Panc1 (cell line): Measurements from ENCODE around the gene IGSF3.
"Not testable (repeated sequence)": the region's sequence is repeated elsewhere in the genome, so short reads cannot be mapped to it uniquely, and the experiment has no call there.

Experiments used
- CTCF ChIP-seq: fragments of 450-650 bp; IDR thresholded peaks from 2 replicates; pipeline ENCODE4 v1.5.1; 2017; ENCODE audit warnings: mild to moderate bottlenecking
- POLR2AphosphoS5 ChIP-seq: IDR thresholded peaks from 2 replicates; pipeline ENCODE4 v1.6.1; 2012; ENCODE audit warnings: mild to moderate bottlenecking, low read depth, low read length, moderate library complexity
- REST ChIP-seq, 2 experiments: IDR thresholded peaks; 2 replicates each; pipeline ENCODE4 v1.6.1; 2011 to 2012; ENCODE audit warnings: low read depth in 2 of 2, control low read depth in 1 of 2, low read length in 1 of 2, mild to moderate bottlenecking in 1 of 2, moderate library complexity in 1 of 2; ENCODE audit not compliant: insufficient read depth in 1 of 2
- SIN3A ChIP-seq: IDR thresholded peaks from 2 replicates; pipeline ENCODE4 v1.6.1; 2012; ENCODE audit warnings: low read depth, mild to moderate bottlenecking, low read length, moderate library complexity, borderline replicate concordance; ENCODE audit not compliant: insufficient read depth
- TCF7L2 ChIP-seq: IDR thresholded peaks from 2 replicates; pipeline ENCODE4 v1.6.1; 2011; ENCODE audit warnings: mild to moderate bottlenecking, low read depth, low read length, inconsistent platforms

- not testable (repeated sequence) for TF ChIP-seq CTCF; POLR2AphosphoS5; REST (IDR thresholded peaks at IDR 0.05; ENCODE audit: insufficient read depth in 1 of 2, low read depth in 2 of 2, low read length in 1 of 2); SIN3A; TCF7L2
These were observed 61.5 kb downstream of the IGSF3 start for GRCh38 chr1:116606067-116606466.
